ENCODE measurements around the gene LRRC10B.

Gene LRRC10B

GRCh38 chr11:61486779-61487178 is 21.8 kb upstream of the LRRC10B start:
- DNase-seq (ENCODE audit: low spot score) = no peak

GRCh38 chr11:61487342-61488025 is 21.1 kb upstream of the LRRC10B start:
- no peak for DNase-seq (ENCODE audit: low spot score)

GRCh38 chr11:61488651-61489291 is 19.8 kb upstream of the LRRC10B start:
- no peak for DNase-seq (ENCODE audit: low spot score)

GRCh38 chr11:61489833-61490721 is 18.5 kb upstream of the LRRC10B start:
- no peak for DNase-seq (ENCODE audit: low spot score)

- DNase-seq (ENCODE audit: low spot score) = no peak
Observed at GRCh38 chr11:61491736-61492395, 16.7 kb upstream of the LRRC10B start.

GRCh38 chr11:61494381-61494961 is 14.1 kb upstream of the LRRC10B start:
- DNase-seq (ENCODE audit: low spot score) = no peak

- DNase-seq (ENCODE audit: low spot score) = no peak
Observed at GRCh38 chr11:61495801-61496601, 12.5 kb upstream of the LRRC10B start.

GRCh38 chr11:61496602-61497400 is 11.7 kb upstream of the LRRC10B start:
- no peak for DNase-seq (ENCODE audit: low spot score)

GRCh38 chr11:61497473-61497872 is 11.1 kb upstream of the LRRC10B start:
- DNase-seq (ENCODE audit: low spot score) = no peak

GRCh38 chr11:61497876-61498275 is 10.7 kb upstream of the LRRC10B start:
- no peak for DNase-seq (ENCODE audit: low spot score)

- DNase-seq (ENCODE audit: low spot score) = no peak
Observed at GRCh38 chr11:61498767-61499341, 9.7 kb upstream of the LRRC10B start.

GRCh38 chr11:61499816-61500491 is 8.6 kb upstream of the LRRC10B start:
- no peak for DNase-seq (ENCODE audit: low spot score)

GRCh38 chr11:61502522-61502921 is 6.0 kb upstream of the LRRC10B start:
- DNase-seq (ENCODE audit: low spot score) = no peak

GRCh38 chr11:61503135-61503770 is 5.3 kb upstream of the LRRC10B start:
- DNase-seq (ENCODE audit: low spot score) = no peak

GRCh38 chr11:61505106-61505505 is 3.4 kb upstream of the LRRC10B start:
- no peak for DNase-seq (ENCODE audit: low spot score)

GRCh38 chr11:61505640-61506155 is 2.9 kb upstream of the LRRC10B start:
- DNase-seq (ENCODE audit: low spot score) = no peak

GRCh38 chr11:61507012-61507768 is 1.4 kb upstream of the LRRC10B start:
- DNase-seq (ENCODE audit: low spot score) = no peak
